CD1c-positive myeloid dendritic cell (primary cell): ENCODE measurements around the gene HNRNPM.
A peak's percentile ranks its signal among the peaks of the same experiment; 100 is the strongest.
"Not testable (repeated sequence)": the region's sequence is repeated elsewhere in the genome, so short reads cannot be mapped to it uniquely, and the experiment has no call there.

ENCODE experiments used
- DNase-seq: peaks from one replicate; pipeline ENCODE4 v3.0.0-alpha.2; 2016; ENCODE audit errors: extremely low spot score

Gene HNRNPM

DNA sequence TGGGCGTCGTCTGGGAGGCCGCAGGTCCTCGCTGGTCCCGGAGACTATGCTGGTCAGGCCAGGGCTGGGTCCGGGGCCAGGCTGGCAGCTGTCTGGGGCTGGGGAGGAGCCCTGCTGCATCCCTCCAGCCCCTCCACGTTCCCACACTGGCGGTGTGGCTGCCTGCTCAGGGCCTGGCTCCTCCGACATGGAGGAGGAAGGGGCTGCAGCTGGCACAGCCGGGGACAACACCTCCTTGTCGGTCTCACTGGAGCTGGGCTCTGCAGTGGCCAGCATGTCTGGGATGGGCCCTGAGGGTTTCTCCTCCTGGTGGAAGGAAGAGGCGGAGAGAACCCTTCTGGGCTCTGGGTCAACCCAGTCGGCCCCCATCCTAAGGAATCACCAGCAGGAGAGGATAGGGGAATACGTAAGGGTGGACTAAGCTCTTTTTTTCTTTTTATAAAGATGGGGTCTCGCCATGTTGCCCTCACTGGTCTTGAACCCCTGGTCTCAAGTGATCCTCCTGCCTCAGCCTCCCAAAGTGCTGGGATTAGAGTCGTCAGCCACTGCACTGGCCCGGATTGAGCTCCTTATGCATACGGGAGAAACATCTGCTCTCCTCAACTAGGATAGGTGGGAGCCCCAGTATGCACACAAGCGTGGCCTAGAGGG, 68.4 kb downstream of the HNRNPM start:
- DNase-seq, result no peak

DNA sequence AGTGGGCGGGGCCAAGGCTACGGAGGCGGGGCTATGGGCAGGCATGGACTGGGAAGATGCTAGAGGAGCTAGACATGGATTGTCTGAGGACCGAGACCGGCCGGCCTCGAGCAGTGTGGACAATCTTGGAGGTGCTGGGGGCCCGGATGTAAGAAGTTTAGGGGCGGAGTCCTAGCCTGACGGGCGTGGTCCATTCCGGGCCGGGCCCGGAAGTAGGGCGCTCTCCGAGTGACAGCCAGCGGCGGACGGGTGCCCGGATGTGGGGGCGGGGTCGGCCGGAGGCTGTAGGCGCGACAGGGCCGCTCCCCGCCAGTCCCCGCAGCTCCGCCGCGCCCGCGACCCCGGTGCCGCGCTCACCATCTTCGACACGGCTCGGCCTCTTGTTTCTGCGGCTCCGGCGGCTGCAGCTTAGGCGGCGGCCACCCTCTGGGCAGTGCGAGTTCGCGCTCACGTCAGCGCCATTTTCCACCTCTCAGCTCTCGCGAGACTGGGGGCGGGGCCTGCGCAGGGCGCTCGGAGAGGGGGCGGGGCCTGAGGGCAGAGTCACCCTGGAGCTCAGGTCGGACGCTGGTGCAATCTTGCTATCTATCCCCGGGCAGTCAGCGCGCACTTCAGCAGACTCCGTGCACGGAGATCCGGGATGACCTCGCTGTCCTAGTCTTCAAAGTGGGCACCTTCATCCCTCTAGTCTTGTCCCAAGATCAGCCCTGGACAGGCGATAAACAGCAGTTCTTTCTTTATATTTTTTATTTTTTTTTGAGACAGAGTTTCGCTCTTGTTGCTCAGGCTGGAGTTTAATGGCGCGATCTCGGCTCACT, 69.1 kb downstream of the HNRNPM start, which contains the start of gene ZNF414:
ZNF414 (minus strand) TSS at position 481 of the 818 bp plus-strand sequence; CDS start at position 360, 121 bp downstream.
- DNase-seq, result peak; percentile 97

DNA sequence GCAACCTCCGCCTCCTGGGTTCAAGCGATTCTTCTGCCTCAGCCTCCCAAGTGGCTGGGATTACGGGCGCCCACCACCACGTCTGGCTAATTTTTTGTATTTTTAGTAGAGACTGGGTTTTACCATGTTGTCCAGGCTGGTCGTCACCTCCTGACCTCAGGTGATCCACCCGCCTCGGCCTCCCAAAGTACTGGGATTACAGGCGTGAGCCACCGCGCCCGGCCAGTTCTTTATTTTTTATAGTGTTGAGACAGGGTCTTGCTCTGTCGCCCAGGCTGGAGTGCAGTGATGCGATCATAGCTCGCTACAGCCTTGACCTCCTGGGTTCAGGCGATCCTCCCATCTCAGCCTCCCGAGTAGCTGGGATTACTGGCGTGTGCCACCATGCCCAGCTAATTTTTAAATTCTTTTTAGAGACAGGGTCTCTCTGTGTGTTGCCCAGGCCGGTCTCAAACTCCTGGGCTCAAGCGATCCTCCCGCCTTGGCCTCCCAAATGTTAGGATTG, 69.8 kb downstream of the HNRNPM start:
- DNase-seq, result not testable (repeated sequence)

DNA sequence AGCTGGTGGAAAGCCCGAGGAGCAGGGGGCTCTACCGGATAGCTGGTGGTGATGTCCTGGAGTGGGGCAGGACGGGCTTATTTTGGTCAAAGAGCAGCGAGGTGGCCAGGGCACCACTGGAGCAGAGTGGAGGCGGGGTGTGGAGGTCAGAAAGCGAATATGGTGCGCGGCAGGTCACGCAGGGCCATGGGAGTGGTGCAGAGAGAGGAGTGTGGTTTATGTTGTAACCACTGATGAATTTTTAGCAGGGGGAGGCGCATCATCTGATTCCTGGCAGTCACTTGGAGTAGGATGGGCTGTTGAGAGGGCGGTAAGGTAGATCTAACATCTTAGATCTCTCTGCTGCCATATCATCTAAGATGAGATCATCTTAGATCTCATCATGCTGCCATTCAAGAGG, 70.5 kb downstream of the HNRNPM start:
- DNase-seq, result peak; percentile 86

DNA sequence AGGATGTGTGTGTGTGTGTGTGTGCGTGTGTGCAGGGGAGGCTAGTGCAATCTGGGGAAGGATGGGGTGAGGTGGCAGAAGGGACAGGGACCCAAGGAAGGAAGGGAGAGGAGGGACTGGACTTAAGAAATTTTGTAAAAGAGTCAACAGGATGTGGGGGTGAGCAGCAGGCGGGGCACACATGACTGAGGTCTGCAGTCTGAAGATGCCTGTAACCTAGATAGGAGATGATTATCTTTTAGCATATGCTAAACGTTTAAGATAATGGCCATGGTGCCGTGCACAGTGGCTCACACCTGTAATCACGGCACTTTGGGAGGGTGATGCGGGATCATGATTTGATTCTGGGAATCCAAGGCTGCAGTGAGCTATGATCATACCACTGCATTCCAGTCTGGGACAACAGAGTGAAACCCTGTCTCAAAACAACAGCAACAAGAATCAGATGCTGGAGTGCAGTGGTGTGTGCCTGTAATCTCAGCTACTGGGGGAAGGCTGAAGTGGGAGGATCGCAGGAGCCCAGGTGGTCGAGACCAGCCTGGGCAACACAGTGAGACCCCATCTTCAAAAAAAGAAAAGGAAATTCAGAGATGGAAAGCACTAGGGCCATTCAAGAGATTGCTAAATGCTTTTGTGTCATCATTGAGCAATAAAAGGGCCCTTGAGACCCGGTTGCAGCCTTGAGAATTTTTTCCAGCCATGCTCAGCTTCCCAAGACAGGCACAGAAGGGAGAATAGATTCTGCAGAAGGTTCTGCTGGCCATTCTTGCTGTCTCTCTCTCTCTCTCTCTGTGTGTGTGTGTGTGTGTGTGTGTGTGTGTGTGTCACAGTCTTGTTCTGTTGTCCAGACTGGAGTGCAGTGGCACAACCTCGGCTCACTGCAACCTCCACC, 73.0 kb downstream of the HNRNPM start:
- peak; percentile 63 for DNase-seq

DNA sequence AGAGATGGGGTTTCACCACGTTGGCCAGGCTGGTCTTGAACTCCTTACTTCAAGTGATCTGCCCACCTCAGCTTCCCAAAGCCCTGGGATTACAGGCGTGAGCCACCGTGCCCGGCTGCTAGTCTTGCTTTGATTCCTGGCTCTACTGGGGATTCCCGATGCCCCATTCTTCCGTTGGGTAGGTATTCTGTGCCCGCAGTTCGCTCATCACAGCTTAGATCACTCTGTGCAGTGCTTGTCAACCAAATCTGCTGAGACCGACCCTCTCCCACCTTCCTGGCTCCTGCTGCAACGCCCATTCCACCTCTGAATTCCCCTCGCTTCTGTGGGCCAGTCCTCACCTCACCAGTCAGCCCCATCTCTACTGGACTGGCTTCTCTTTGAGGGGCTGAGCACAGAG, 73.8 kb downstream of the HNRNPM start:
- no peak for DNase-seq

DNA sequence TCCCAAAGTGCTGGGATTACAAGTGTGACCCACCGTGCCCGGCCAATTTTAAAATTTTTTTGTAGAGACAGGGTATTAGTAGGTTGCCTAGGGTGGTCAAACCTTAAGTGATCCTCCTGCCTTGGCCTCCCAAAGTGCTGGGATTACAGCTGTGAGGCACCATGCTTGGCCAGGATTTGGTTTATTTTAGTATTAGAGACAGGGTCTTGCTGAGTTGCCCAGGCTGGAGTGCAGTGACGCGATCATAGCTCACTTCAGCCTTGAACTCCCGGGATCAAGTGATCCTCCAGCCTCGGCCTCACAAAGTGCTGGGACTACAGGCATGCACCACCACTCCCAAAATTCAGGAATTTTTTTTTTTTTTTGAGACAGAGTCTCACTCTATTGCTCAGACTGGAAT, 74.6 kb downstream of the HNRNPM start:
- no peak for DNase-seq

DNA sequence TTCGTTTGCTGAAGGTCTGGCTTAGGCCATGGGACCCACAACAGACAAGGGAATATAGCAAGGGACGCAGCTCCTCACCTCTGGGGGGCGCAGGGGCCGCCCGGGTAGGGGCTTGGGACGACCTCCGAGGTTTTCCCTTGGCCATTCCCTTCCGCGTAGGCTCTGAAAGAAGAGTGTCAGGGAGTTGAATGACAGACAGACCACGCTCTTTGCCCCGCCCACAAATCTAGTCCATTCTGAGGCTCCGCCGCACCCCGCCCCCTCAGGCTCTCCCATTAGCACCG, 80.6 kb downstream of the HNRNPM start:
- no peak for DNase-seq

DNA sequence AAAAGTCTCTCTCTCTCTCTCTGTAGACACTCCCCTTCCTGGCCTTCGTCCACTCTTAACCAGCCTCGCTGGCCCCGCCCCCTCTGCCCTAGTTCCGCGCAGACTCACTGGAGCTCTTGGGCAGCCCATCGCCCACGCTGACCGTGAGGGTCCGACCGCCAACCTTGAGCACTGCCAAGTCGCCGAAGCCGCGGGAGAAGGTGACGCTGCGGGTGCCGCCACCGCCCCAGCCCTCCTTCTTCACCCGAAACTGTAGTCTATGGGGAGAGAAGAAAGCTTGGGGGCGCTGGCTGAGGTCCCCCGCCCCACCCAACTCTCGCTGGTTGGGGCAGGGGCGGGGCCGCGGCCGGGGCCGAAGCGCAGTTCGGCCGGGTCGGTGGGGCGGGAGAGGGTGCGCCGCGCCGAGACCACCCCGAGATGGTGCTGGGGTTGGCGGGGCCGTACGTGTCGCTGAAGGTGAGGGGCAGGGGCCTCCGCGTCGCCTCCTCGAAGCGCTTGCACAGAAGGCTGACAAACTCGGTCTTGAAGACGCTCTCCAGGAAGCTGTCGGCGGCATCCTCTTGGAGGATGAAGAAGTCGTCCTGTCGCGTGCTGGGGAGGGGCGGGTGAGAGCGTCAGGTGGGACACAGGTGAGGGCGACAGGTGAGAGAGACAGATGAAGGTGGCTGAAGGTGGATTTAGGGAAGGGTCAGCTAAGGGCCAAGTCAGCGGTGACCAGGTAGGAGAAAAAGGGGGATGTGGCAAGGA, 81.7 kb downstream of the HNRNPM start:
- DNase-seq, result no peak

DNA sequence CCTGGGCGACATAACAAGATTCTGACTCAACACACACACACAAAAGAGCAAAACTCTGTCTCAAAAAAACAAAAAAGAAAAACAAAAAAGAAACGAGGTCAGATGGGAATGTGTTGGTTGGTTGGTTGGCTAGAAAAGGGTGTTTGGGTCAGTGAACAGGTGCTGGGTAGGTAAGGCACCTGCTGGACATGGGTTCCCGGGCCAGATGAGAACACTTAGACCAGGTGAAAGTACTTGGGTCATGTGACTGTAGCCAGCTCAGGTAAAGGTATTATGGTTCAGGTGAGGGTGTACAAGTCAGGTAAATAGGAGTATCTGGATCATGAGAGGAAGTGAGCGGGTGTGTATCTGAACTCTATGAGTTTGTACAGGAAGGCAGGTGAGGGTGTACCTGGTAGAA, 83.7 kb downstream of the HNRNPM start:
- no peak for DNase-seq

DNA sequence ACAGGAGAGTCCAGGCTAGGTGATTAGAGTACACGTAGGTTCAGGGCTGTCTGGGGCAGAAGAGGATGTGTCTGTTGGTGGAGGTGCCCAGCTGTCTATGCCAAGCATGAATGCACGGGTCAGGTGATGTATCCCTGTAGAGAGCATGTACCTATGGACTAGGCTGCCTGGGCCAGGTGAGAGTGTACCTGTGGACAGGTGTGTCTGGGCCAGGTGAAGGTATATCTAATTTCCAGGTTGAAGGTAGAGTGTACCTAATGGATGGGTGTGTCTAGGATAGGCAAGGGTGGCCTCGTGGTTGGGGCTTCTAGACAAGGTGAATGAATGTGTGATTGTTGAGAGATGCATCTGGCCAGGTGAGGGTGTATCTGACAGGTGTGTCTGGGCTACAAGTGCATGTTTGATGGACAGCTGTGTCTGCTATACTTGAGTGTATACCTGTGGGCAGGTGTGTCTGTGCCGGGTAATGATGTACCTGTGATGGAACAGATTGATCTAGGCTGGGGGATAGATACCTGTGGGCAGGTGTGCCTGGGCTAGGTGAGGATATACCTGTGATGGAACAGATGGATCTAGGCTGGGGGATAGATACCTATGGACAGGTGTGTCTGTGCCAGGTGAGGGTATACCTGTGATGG, 84.7 kb downstream of the HNRNPM start:
- DNase-seq, result no peak

DNA sequence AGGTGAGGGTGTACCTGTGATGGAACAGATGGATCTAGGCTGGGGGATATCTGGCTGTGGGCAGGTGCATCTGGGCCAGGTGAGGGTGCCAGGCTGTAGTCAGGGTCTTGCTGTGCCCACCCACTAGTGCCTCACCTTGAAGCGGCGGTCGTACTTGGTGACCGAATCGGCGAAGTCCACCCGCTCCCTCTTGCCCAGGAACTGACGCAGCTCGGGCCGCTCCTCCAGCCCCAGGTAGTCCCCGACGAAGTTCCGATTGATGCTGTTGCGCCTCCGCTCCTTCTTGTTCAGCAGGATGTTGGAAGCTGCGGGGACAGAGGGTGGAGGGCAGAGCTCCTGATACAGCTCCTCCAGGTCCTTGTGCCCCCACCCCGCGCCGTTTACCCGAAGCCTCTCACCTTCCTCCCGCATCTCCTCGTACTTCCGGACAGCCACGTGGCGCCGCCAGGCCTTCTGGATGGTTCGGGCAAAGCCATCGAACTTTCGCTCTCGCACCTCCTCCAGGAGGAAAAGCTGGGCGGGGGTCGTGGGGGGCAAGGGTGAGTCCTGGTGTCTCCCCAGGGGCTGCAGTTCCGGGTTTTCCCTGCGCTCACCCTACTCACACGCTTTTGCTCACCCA, 85.4 kb downstream of the HNRNPM start:
- no peak for DNase-seq

DNA sequence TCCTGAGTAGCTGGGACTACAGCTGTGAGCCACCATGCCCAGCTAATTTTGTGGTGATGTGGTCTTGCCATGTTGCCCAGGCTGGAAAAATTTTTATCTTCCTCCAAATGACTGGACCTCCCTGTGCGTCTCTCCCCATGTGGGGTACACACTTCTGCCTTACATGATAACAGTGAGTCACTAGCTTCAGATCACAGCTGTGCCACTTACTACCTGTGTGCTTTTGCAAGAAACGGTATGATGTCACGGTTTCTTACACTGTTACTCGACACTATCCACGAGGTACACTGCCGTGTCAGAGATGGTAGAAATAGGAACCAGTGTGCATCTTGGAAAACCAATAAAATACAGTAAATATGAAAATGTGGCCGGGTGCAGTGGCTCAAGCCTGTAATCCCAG, 86.7 kb downstream of the HNRNPM start:
- DNase-seq, result no peak

DNA sequence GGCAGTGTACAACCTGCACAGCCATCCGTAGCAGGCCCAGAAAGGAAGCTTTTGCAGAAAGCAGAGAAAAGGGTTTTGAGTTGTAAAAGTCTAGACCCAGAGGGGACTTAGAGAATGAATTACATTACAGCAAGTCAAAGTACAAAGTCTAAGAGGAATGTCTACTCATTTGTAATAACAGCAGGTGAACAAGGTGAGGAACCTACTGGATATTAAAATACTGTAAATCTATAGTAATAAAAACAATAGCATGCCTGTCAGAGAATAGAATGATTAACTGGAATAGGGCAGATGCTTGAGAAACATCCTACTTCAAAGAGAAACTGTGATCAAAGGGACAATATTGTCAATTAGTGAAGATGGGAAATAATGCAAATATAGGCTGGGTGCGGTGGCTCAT, 87.5 kb downstream of the HNRNPM start:
- no peak for DNase-seq

DNA sequence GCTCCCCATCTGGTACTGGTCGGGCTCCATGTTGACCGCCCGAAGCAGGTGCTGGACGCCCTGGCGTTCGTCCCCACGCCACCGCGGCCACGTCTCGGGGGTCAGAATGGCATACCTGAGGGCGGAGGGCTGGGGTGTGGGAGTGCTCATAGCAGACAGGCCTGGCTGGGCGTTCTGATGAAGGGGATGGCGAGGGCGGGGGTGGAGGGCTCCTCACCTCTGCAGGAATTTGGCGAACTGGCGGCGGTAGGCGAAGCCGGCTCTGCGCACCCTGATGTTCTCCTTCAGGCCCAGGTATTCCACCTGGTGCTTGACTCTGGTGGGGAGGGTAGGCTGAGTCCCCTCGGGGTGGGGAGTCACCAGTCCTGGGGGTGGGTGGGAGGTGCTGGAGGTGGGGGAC, 91.5 kb downstream of the HNRNPM start:
- no peak for DNase-seq

DNA sequence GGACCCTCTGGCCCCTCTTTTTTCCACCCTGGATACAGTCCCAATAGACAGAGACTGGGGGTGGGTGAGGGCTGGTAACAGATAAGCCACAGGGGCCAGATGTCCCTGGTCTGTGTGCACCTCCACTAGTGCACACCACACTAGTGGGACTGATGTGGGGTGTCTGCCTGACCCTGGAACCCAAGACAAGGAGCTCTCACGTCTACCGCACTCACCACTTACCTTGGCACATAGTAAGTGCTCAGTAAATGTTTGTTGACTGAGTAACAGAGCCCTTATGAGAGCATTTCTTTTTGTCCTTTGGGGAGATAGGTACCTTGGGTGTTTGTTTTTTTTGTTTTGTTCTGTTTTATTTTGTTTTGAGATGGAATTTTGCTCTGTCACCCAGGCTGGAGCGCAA, 92.3 kb downstream of the HNRNPM start:
- DNase-seq, result no peak
